NOMO-1 (cell line): ENCODE data around the gene GLIPR2.
"Not testable (repeated sequence)": the region's sequence is repeated elsewhere in the genome, so short reads cannot be mapped to it uniquely, and the experiment has no call there.

Experiments
- DNase-seq, 2 experiments: peaks; one replicate each; lab custom pipeline; 2025; ENCODE audit not compliant: unreplicated experiment in 2 of 2; lab: John Stamatoyannopoulos, UW

The GLIPR2 gene

GRCh38 chr9:36142510-36143244, 6.1 kb downstream of the GLIPR2 start:
- peak; percentile 73 to 85 for DNase-seq

GRCh38 chr9:36143245-36143641, 6.7 kb downstream of the GLIPR2 start:
- no peak for DNase-seq

DNA sequence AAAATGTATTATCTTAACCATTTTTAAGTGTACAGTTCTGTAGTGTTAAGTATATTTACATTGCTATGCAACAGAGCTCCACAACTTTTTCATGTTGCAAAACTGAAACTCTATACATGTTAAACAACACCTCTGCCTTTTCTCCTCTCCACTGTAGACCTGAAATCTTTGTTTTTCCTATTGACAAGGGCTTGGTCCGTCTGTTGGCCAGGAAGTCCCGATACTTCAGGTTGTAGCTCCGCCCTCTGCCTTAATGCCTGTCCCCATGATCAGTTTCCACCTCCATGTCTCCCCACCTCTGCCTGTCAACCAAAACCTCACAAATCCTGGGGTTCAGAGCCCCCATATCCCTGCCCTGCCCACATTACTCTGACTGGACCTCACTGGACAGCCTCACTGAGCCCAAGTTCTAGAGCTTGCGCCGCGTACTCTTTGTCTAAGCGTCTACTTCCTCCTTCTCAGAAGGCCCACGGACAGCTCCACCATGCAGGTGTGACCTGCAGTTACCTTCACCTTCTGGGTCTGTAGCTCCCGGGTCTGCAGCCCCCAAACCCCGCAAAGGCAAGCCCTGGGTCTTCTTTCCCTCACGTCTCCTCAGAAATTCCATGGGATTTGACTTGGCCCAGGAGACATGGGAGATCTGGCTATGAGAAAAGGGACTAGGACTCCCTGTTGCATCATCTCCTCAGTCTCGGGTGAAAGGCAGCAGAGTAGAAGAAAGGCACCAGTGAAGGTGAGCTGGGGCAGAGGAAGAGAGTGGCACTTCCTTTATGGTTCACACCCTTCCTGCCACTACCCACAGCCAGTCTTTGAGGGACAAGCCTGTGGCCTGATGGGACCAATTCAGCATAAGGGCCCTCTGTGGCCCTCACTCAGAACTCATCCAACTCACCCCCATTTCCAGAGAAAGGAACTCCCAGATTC, 8.0 kb downstream of the GLIPR2 start:
- peak in 1 of 2 experiments; percentile 32 for DNase-seq

DNA sequence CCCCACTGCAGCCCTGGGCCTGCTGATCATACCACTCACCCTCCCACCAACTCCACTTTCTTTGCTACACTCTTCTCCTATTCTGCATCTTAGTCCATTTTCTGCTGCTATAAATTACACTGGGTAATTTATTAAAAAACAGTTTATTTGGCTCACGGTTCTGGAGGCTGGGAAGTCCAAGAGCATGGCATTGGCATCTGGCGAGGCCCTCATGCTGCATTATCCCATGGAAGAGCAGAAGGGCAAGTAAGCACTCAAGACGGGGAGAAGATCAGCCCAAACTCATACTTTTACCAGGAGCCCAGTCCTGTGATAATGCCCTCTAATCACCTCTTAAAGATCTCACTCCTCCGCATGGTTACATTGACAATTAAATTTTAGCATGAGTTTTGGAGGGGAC, 9.4 kb downstream of the GLIPR2 start:
- no peak for DNase-seq

- no peak for DNase-seq
These were observed 10.1 kb downstream of the GLIPR2 start for GRCh38 chr9:36146651-36147050.

DNA sequence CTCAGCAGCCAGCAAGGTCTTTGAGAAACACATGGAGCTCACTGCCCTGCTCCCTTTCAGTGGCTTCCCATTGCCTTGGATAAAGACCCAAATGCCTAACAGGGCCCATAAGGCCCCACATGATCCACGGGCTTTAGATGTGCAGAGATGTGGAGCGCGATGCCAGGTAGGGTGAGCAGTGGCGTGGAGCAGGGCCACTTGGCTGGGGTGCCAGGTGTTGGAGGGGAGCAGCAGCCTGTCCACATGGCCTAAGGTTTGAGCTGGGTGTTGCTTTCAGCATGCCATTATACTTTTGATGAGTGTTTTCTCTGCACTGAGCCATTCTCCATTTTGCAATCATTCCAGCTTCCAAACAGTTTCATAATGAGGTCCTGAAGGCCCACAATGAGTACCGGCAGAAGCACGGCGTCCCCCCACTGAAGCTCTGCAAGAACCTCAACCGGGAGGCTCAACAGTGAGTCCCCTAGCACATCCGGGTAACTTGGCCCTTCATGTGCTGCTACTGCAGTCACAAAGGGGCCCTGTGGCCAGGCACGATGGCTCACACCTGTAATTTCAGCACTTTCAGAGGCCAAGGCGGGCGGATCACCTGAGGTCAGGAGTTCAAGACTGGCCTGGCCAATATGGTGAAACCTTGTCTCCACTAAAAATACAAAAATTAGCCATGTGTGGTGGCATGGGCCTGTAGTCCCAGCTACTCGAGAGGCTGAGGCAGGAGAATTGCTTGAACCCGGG, 11.1 kb downstream of the GLIPR2 start:
- no peak for DNase-seq

DNA sequence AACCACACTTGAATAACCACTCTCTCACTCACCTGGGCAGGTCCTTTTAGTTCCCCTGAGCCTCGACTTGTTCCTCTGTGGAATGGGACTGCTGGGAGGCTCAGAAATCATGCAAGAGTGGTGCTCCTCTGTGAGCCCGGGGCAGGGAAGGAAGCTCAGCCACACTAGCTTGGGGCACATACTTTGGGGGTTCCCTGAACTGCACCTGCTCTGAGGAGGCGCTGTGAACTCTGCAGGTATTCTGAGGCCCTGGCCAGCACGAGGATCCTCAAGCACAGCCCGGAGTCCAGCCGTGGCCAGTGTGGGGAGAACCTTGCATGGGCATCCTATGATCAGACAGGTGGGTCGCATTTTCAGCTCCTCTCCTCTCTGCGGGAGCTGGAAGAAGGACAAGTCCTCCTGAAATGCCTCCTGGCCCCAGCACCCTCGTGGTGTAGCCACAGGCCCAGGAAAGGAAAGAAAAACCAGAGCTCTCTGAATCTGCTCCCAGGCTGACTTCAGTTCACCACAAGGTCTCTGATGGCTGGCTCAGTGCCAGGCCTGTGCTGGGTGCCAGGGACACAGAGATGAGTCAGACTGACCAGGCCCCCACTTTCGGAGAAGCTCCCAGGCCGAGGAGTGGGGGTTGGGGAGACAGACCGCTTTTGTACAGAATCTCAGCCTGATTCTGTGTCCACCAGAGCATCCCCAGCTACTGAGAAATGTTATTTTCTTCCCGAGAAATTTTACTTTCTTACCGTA, 11.9 kb downstream of the GLIPR2 start:
- DNase-seq, result no peak

DNA sequence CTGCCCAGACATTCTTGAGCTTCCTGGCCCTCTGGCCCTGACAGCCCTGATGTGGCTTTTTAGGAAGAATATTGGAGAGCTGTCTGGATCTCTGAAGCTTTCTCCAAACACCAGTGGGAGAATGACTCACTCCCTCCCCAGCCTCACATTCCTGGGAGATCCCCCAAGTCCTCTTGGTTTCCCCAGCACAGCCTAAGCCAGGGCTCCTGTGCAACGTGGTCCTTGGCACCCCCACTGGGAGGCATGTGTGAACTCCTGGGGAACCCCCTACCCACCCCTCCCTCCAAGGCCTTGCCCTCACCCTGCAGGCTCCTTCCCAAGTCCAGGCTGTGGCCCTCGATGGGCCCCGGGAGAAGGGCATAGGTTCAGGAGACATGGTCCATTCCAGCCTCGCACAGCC, 12.7 kb downstream of the GLIPR2 start:
- DNase-seq, result no peak

- DNase-seq, result peak; percentile 50
These were observed 14.2 kb downstream of the GLIPR2 start for GRCh38 chr9:36150574-36151315.

DNA sequence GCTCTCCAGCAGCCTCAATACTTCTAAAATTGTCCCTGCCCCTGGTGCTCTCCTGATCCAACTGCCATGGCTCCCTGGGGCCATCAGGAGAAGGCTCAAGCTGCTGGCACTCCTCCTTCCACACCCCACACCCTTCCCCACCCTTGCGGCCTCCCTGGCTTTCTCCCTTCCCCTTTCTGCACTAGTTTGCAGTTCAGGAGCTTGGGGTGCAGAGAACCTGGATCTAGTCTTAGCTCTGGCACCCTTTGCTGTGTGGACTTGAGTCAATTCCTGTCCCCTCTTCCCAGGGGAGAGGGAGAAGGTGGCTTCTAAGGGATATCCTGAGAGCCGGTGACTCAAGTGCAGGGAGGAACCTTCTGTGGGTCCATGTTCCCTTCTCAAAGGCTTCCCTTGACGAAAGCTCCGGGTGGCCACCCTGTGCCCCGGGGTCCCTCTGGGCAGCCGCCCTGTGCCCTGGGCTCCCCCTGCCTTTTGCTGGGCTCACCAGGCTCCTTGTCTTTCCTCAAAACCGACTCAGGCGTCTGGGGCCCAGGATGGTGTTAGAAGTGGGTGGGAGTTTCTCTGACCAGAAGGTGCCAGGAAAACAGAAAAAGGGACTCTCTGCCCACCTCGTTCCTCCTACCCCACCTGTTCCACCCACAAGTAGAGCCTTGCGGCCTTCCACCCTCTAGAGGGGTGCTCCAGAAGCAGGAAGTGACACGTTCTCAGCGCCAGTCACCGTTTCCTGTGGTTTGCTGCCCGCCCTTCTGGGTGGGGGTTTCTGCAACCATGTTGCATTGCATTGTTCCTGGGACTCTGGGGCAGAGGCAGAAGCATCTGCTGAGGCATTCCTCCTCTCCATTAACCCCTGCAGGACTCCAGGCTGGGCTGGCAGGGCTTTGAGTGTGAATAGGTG, 15.0 kb downstream of the GLIPR2 start:
- peak; percentile 96 for DNase-seq

GRCh38 chr9:36152741-36153438, 16.4 kb downstream of the GLIPR2 start:
- no peak for DNase-seq

- DNase-seq, result no peak
These were observed 17.2 kb downstream of the GLIPR2 start for GRCh38 chr9:36153746-36154145.

DNA sequence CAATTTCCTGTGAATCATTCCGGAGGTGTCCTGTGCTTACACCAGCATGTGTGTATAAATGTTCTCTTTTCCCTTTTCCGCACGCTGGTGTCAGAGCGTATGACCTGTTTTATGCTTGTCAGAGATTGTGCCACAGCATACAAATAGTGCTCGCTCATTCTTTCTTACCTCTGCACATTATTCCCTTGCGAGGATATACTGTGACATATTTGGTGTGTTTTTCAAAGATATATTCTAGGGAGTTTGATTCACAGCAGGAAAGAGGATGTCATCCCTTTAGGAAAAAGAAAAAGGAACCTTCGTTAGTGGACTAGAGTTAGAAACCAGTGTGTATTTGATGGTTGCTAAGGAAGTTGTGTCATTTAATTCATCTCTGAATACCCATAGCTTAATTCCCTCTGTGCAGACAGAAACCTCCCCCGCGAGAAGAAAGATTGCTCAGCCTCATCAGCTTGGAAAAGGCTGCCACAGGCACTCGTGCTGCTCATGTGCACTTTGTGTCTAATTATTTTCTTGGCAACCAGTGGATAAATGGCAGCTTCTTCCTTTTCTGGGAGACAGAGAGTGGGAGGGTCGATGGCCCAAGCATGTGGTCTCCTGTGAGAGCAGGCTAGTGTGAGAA, 17.9 kb downstream of the GLIPR2 start:
- DNase-seq, result peak; percentile 55 to 92

- no peak for DNase-seq
These were observed 19.6 kb downstream of the GLIPR2 start for GRCh38 chr9:36156116-36156515.

DNA sequence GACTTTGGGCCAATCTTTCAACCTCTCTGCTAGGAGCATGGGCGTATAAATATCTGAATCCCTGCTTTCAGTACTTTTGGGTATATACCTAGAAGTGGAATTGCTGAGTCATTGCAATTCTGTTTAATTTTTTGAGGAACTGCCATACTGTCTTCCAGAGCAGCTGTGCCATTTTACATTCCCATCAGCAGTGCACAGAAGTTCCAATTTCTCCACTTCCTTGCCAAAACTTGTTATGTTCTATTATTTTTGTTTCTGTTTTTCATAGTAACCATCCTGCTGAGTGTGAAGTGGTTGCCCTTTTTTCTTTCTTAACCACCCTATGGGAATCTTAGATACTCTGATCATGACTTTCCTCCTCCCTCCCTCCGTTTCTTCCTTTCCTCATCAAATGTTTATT, 21.6 kb downstream of the GLIPR2 start:
- DNase-seq, result peak in 1 of 2 experiments; percentile 66

DNA sequence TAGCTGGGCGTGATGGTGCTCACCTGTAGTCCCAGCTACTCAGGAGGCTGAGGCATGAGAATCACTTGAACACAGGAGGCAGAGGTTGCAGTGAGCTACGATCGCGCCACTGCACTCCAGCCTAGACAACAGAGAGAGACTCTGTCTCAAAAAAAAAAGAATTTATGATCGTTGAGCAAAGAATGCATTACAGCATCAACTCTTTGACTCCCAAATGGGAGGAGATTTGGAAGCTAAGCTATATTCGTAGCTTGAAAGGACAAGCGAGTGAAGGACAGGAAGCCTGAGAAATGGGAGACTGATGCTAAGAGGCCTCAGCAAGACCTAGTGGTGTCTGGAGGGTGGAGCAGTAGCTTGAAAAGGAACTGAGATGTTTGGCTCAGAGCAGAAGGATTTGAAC, 22.4 kb downstream of the GLIPR2 start:
- no peak for DNase-seq

GRCh38 chr9:36159509-36159908, 23.0 kb downstream of the GLIPR2 start:
- DNase-seq, result not testable (repeated sequence)

- DNase-seq, result not testable (repeated sequence)
These were observed 23.6 kb downstream of the GLIPR2 start for GRCh38 chr9:36160126-36160525.
